BJ (cell line): ENCODE results near the gene LIM2. TPM values are rescaled to one million over a fixed set of nuclear protein-coding genes. Genes with fewer than 3 reads are reported as not detected.
"Not testable (repeated sequence)": the region's sequence is repeated elsewhere in the genome, so short reads cannot be mapped to it uniquely, and the experiment has no call there.

ENCODE experiments used
- CTCF ChIA-PET: fragments of 350-600 bp; formaldehyde crosslinking; extraction: SDS; loops from one replicate; lab custom pipeline; 2021; ENCODE audit warnings: antibody characterized with exemption, inconsistent platforms; lab: Yijun Ruan, JAX
- POLR2A ChIA-PET: fragments of 300-600 bp; sonication (Branson Sonifier 250); formaldehyde crosslinking; extraction: SDS; loops from one replicate; lab custom pipeline; 2021; ENCODE audit warnings: antibody characterized with exemption; lab: Charles Lee
- DNase-seq: peaks from one replicate; pipeline ENCODE4 v3.0.0-alpha.2; 2011; ENCODE audit warnings: low read depth
- H3K27me3 ChIP-seq: 2 replicates; pipeline ENCODE4 v1.6.0; 2011; ENCODE audit warnings: low read length; ENCODE audit not compliant: control insufficient read depth, insufficient read depth
- H3K36me3 ChIP-seq: 2 replicates; pipeline ENCODE4 v1.5.1; 2011; ENCODE audit warnings: low read length; ENCODE audit not compliant: control insufficient read depth, insufficient read depth
- H3K4me3 ChIP-seq: 2 replicates; pipeline ENCODE4 v1.5.1; 2011; ENCODE audit warnings: low read depth, mild to moderate bottlenecking, control low read depth, low read length
- polyA plus RNA-seq: library from polyadenylated mRNA; depleted of rRNA; stranded (reverse); fragments of >200 nt; gene quantifications from 2 replicates; pipeline ENCODE4 v1.2.3, GENCODE V29; 2011
- TF ChIP-seq, protein P1 (sequence below): IDR thresholded peaks from 2 replicates; pipeline ENCODE4 v1.5.1; 2011; ENCODE audit warnings: low read depth, mild to moderate bottlenecking, control low read depth, inconsistent platforms, low read length, moderate library complexity; ENCODE audit not compliant: insufficient read depth

The LIM2 gene
- polyA plus RNA-seq, 1 experiment: not detected

GRCh38 chr19:51417810-51418157, 30.0 kb upstream of the LIM2 start:
- no peaks in the 10 kb centered on the region for H3K36me3 ChIP-seq
- TF ChIP-seq, protein P1, sequence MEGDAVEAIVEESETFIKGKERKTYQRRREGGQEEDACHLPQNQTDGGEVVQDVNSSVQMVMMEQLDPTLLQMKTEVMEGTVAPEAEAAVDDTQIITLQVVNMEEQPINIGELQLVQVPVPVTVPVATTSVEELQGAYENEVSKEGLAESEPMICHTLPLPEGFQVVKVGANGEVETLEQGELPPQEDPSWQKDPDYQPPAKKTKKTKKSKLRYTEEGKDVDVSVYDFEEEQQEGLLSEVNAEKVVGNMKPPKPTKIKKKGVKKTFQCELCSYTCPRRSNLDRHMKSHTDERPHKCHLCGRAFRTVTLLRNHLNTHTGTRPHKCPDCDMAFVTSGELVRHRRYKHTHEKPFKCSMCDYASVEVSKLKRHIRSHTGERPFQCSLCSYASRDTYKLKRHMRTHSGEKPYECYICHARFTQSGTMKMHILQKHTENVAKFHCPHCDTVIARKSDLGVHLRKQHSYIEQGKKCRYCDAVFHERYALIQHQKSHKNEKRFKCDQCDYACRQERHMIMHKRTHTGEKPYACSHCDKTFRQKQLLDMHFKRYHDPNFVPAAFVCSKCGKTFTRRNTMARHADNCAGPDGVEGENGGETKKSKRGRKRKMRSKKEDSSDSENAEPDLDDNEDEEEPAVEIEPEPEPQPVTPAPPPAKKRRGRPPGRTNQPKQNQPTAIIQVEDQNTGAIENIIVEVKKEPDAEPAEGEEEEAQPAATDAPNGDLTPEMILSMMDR: no peak
- DNase-seq: no peak
- POLR2A ChIA-PET: no interaction called here
- H3K27me3 ChIP-seq: no peaks in the 10 kb centered on the region
- H3K4me3 ChIP-seq: no peak overlapping the region
- CTCF ChIA-PET: interaction anchor here (1.0 to 2.9 kb wide), 3 partner anchors 10 to 120 kb away, joined by 3 to 16 read pairs (median 5); no protein-coding TSS in a partner anchor

DNA sequence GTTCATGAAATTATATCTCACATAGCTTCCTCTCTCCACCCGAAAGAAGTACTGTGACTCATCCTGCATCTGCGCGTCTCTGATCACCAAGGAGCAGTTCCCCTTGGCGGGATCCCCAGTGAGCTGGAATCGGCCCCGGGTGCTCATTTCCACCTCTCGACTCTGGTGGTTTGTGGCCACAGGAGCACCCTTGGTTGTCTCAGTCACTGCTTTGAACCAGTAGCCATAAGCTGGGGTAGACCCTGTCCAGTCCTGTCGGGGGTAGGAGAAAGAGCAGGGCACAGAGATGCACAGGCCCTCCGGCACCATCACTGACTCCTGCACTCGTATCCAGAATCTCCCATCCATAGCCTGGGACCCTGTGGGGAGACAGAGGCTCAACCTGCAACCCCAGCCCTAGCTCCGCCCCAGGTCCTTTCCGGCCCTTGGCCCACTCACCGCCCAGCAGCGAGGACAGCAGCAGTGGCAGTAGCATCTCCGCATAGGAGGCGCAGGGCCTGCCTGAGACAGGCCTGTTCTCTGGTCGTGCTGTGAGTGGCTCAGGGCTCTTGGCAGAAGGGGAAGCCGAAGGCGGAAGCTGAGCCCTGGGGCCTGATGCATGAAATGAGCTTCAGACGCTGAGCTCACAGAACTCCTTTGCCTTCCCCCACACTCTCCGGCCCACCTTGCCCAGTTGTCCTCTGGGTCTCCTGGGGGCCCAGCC, 29.5 kb upstream of the LIM2 start, which contains the start of gene SIGLEC10:
SIGLEC10 (minus strand) TSS at position 536 of the 703 bp plus-strand sequence; CDS start at position 475, 61 bp downstream.
- no peaks in the 10 kb centered on the region for H3K36me3 ChIP-seq
- TF ChIP-seq, protein P1: no peak
- H3K27me3 ChIP-seq: no peaks in the 10 kb centered on the region
- H3K4me3 ChIP-seq: no peak within 1 kb of the TSS
- ChIA-PET POLR2A (no interaction called here), CTCF (interaction anchor here (1.2 to 2.9 kb wide), 2 partner anchors 10 to 19 kb away, joined by 5 to 16 read pairs; no protein-coding TSS in a partner anchor)
- no peak for DNase-seq

GRCh38 chr19:51416422-51416821, 28.6 kb upstream of the LIM2 start:
- H3K4me3 ChIP-seq, DNase-seq, H3K36me3 ChIP-seq, H3K27me3 ChIP-seq, POLR2A ChIA-PET: not testable (repeated sequence)
- CTCF ChIA-PET: interaction anchor here (2.9 kb wide), 1 partner anchor 18 kb away, joined by 16 read pairs; no protein-coding TSS in a partner anchor

- Histone ChIP-seq H3K27me3 (no peaks in the 10 kb centered on the region), H3K4me3 (no peak overlapping the region), H3K36me3 (no peaks in the 10 kb centered on the region)
- DNase-seq: no peak
- TF ChIP-seq, protein P1: no peak
- ChIA-PET CTCF (no interaction called here), POLR2A (no interaction called here)
Observed at GRCh38 chr19:51415187-51415586, 27.4 kb upstream of the LIM2 start.

DNA sequence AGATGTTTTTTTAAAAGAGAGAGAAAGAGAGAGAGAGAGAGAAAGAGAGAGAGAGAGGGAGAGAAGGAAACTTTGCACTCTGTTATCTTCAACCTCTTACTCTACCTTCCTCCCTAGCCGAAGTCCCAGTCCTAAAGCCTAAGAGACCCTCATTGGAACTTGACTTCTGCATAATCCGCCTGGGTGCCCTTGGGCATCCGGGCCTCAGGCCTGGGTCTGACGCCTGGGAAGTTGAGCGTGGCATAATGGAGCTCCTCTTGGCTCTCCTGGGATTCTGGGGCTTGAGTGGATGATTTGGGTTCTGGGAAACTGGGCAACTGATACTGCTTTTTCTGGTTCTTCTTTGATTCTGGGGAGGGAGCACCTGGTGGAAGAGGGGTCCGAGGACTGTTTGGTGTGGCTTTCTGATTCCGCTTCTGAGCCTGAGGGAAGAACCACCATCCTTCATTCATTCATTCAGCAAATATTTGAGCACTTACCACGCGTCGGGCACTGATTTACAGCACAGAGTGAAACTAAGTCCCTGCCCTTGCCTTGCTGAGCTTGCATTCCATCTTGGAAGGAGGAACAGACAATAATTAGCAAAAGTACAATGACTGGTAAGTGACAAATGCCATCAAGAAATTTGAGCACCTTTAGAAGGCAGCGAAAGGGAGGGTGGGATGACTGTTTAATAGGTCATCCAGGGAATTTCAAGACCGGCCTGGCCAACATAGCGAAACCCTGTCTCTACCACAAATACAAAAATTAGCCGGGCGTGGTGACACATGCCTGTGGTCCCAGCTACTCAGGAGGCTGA, 23.4 kb upstream of the LIM2 start:
- Histone ChIP-seq H3K36me3 (no peaks in the 10 kb centered on the region), H3K27me3 (no peaks in the 10 kb centered on the region), H3K4me3 (no peak overlapping the region)
- POLR2A ChIA-PET: no interaction called here
- no peak for DNase-seq
- TF ChIP-seq, protein P1: no peak
- CTCF ChIA-PET: interaction anchor here (1.0 kb wide), 1 partner anchor 10 kb away, joined by 6 read pairs; no protein-coding TSS in a partner anchor
